ENCODE data around the gene TPD52L1. TPM values are rescaled to one million over a fixed set of nuclear protein-coding genes. Genes with fewer than 3 reads are reported as not detected.

Gene TPD52L1
- total and polyA plus RNA-seq, 5 donors from 2014 or later: 0.40 to 0.76 (median 0.53) TPM; not detected in 1

DNA sequence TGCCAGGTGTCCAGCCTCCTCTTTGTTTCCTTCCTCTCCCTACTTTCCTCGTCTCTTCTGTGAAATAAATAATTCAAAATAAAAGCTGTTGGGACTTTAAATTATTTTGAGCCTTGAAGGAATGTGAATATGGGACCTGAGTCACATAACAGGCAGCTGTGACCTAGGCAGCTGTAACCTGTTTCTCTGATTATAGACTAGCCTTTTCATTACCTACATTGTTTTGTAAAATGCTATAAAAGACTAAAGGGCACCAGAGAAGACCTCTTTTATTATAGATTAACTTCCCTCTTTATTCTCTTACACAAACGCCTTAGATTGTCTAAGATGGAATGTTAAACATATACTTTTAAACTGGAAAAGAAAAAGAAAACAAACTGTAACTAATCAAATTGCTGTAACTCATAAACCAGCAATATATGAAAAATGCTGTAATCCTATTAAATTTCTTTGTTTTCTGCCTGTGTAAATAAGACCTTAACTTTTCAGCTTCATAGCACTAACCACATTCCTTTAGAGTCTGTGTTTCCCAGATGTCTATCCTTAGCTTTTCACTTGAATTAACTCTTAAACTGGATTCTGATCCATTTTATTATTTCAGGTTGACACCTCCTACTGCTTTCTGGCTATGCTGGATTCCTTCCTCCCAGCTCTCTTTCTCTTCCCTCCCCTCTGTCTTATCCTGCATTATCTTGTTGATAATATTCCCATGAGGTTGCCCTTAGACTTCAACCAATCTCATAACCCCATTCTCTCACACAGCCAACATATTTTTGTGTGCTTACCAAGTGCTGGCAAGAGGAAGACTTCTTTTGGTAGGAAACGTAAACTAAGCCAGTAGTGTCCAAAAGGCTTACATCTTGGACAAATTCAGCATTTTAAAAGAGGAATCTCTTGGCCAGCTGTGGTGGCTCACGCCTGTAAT lies 69.2 kb downstream of the TPD52L1 start:
- Mint-ChIP-seq H3K4me3 (no peak overlapping the region), H3K27ac (no peak overlapping the region), H3K36me3 (no peaks in the 10 kb centered on the region), H3K9me3 (peaks cover 0 to 3% (median 0%) of the 10 kb centered on the region in 7 donors), H3K4me1 (no peaks in the 10 kb centered on the region), H3K27me3 (no peaks in the 10 kb centered on the region)
- ATAC-seq (ENCODE audit: low read depth in 2 of 2): no peak
- Histone ChIP-seq H3K27ac (ENCODE audit: insufficient read depth, low read length, poor library complexity, severe bottlenecking) (no peak overlapping the region), H3K36me3 (ENCODE audit: control insufficient read depth, insufficient read depth, low read length) (no peaks in the 10 kb centered on the region), H3K9me3 (ENCODE audit: control insufficient read depth in 2 of 2, low read length in 2 of 2) (no peaks in the 10 kb centered on the region), H3K27me3 (ENCODE audit: control insufficient read depth, insufficient read depth, low read length) (no peaks in the 10 kb centered on the region), H3K4me3 (ENCODE audit: low read depth, low read length) (no peak overlapping the region), H3K4me1 (ENCODE audit: control insufficient read depth, insufficient read depth, low read length, poor library complexity, severe bottlenecking) (no peaks in the 10 kb centered on the region)
- DNase-seq: no peak

DNA sequence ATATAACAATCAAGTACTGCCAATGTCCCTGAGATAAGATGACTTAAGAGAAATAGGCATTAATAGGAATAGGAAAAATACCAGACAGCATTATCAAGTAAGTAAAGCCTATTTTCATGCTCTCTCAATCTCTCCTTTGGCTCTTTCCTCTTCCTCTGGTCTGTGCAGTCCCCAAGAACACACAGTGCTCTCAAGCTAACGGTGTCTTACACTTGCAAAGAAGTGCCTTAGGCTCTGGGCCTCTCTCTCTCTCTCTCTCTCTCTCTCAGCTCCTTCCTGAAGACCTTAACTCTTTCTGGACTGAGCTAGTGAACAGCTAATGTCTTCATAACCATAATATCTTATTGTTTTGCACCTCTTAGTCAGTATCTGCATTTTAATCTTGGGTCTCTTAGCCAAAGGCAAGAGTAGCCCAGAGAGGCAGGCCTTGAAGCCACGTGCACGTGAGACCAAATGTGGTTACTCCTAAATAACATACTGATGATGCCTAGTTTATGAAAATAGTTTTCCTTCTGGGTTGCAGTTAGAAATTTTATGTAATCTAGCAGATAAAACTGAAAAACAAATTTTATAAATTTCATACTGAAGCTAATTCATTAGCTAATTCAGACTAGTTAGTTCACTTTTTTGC lies 70.8 kb downstream of the TPD52L1 start:
- Mint-ChIP-seq H3K9me3 (peaks cover 0 to 3% (median 0%) of the 10 kb centered on the region in 7 donors), H3K27me3 (no peaks in the 10 kb centered on the region)
- H3K4me3 ChIP-seq (ENCODE audit: low read depth, low read length): no peak overlapping the region

DNA sequence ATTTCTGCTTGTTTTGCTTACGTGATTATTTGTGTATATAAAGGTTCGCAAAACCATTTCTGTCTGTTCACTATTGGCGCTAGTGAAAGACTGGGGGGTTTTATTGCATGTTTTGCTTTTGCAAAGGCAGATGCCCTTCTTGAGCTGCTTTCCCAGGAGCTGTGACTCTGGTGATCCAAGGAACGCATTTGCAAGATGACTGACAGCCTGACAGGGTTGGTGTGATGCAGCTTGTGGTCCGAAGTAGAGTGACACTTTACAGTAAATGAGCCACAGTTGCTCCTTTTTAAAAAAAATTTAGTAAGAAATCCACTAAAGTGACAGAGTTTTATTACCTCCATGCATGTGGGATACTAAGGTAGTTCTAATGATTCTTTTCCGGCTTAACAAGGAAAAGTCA lies 73.7 kb downstream of the TPD52L1 start:
- Mint-ChIP-seq H3K27me3 (peaks cover 5% of the 10 kb centered on the region), H3K27ac (no peak overlapping the region), H3K4me1 (no peaks in the 10 kb centered on the region), H3K9me3 (peaks cover 0 to 3% (median 0%) of the 10 kb centered on the region in 7 donors), H3K36me3 (no peaks in the 10 kb centered on the region), H3K4me3 (no peak overlapping the region)
- DNase-seq (no peak), ATAC-seq (ENCODE audit: low read depth in 2 of 2) (no peak)
- Histone ChIP-seq H3K27ac (ENCODE audit: insufficient read depth, low read length, poor library complexity, severe bottlenecking) (no peak overlapping the region), H3K4me1 (ENCODE audit: control insufficient read depth, insufficient read depth, low read length, poor library complexity, severe bottlenecking) (no peaks in the 10 kb centered on the region), H3K9me3 (ENCODE audit: control insufficient read depth in 2 of 2, low read length in 2 of 2) (no peaks in the 10 kb centered on the region), H3K4me3 (ENCODE audit: low read depth, low read length) (no peak overlapping the region), H3K27me3 (ENCODE audit: control insufficient read depth, insufficient read depth, low read length) (no peaks in the 10 kb centered on the region), H3K36me3 (ENCODE audit: control insufficient read depth, insufficient read depth, low read length) (no peaks in the 10 kb centered on the region)

More for the DNA sequence above, 70.8 kb downstream of the TPD52L1 start:
- Histone ChIP-seq H3K27me3 (ENCODE audit: control insufficient read depth, insufficient read depth, low read length) (no peaks in the 10 kb centered on the region), H3K27ac (ENCODE audit: insufficient read depth, low read length, poor library complexity, severe bottlenecking) (no peak overlapping the region), H3K36me3 (ENCODE audit: control insufficient read depth, insufficient read depth, low read length) (no peaks in the 10 kb centered on the region), H3K9me3 (ENCODE audit: control insufficient read depth in 2 of 2, low read length in 2 of 2) (no peaks in the 10 kb centered on the region), H3K4me1 (ENCODE audit: control insufficient read depth, insufficient read depth, low read length, poor library complexity, severe bottlenecking) (no peaks in the 10 kb centered on the region)
- no peaks in the 10 kb centered on the region for H3K4me1 Mint-ChIP-seq
- H3K27ac Mint-ChIP-seq: no peak overlapping the region
- no peak overlapping the region for H3K4me3 Mint-ChIP-seq
- no peak for ATAC-seq (ENCODE audit: low read depth in 2 of 2)
- H3K36me3 Mint-ChIP-seq: no peaks in the 10 kb centered on the region
- DNase-seq: no peak

GRCh38 chr6:125228981-125229479 lies 75.5 kb downstream of the TPD52L1 start:
- H3K36me3 Mint-ChIP-seq: no peaks in the 10 kb centered on the region
- no peaks in the 10 kb centered on the region for H3K4me1 ChIP-seq (ENCODE audit: control insufficient read depth, insufficient read depth, low read length, poor library complexity, severe bottlenecking)
- H3K4me3 Mint-ChIP-seq: no peak overlapping the region
- no peaks in the 10 kb centered on the region for H3K27me3 ChIP-seq (ENCODE audit: control insufficient read depth, insufficient read depth, low read length)
- H3K27me3 Mint-ChIP-seq: peaks cover 11% of the 10 kb centered on the region
- H3K9me3 ChIP-seq (ENCODE audit: control insufficient read depth in 2 of 2, low read length in 2 of 2): no peaks in the 10 kb centered on the region
- no peak overlapping the region for H3K27ac Mint-ChIP-seq
- no peaks in the 10 kb centered on the region for H3K4me1 Mint-ChIP-seq
- H3K36me3 ChIP-seq (ENCODE audit: control insufficient read depth, insufficient read depth, low read length): no peaks in the 10 kb centered on the region
- no peak overlapping the region for H3K4me3 ChIP-seq (ENCODE audit: low read depth, low read length)
- no peak overlapping the region for H3K27ac ChIP-seq (ENCODE audit: insufficient read depth, low read length, poor library complexity, severe bottlenecking)
- ATAC-seq (ENCODE audit: low read depth in 2 of 2): no peak
- no peak for DNase-seq
- no peaks in the 10 kb centered on the region for H3K9me3 Mint-ChIP-seq

GRCh38 chr6:125230674-125231073 lies 77.1 kb downstream of the TPD52L1 start:
- ATAC-seq (ENCODE audit: low read depth in 2 of 2) (no peak), DNase-seq (no peak)
- no peaks in the 10 kb centered on the region for H3K9me3 ChIP-seq (ENCODE audit: control insufficient read depth in 2 of 2, low read length in 2 of 2)
- H3K27ac Mint-ChIP-seq: no peak overlapping the region
- peaks cover 11% of the 10 kb centered on the region for H3K27me3 Mint-ChIP-seq
- no peak overlapping the region for H3K4me3 ChIP-seq (ENCODE audit: low read depth, low read length)
- H3K36me3 Mint-ChIP-seq: no peaks in the 10 kb centered on the region
- H3K9me3 Mint-ChIP-seq: no peaks in the 10 kb centered on the region
- no peaks in the 10 kb centered on the region for H3K27me3 ChIP-seq (ENCODE audit: control insufficient read depth, insufficient read depth, low read length)
- no peak overlapping the region for H3K4me3 Mint-ChIP-seq
- no peaks in the 10 kb centered on the region for H3K36me3 ChIP-seq (ENCODE audit: control insufficient read depth, insufficient read depth, low read length)
- no peaks in the 10 kb centered on the region for H3K4me1 ChIP-seq (ENCODE audit: control insufficient read depth, insufficient read depth, low read length, poor library complexity, severe bottlenecking)
- H3K27ac ChIP-seq (ENCODE audit: insufficient read depth, low read length, poor library complexity, severe bottlenecking): no peak overlapping the region
- H3K4me1 Mint-ChIP-seq: no peaks in the 10 kb centered on the region

- Mint-ChIP-seq H3K4me1 (no peaks in the 10 kb centered on the region), H3K4me3 (no peak overlapping the region), H3K9me3 (no peaks in the 10 kb centered on the region), H3K27me3 (peaks cover 11% of the 10 kb centered on the region), H3K36me3 (no peaks in the 10 kb centered on the region), H3K27ac (no peak overlapping the region)
- H3K9me3 ChIP-seq (ENCODE audit: control insufficient read depth in 2 of 2, low read length in 2 of 2): no peaks in the 10 kb centered on the region
- ATAC-seq (ENCODE audit: low read depth in 2 of 2): no peak
- DNase-seq: no peak
- no peaks in the 10 kb centered on the region for H3K36me3 ChIP-seq (ENCODE audit: control insufficient read depth, insufficient read depth, low read length)
- H3K4me3 ChIP-seq (ENCODE audit: low read depth, low read length): no peak overlapping the region
- no peak overlapping the region for H3K27ac ChIP-seq (ENCODE audit: insufficient read depth, low read length, poor library complexity, severe bottlenecking)
- H3K4me1 ChIP-seq (ENCODE audit: control insufficient read depth, insufficient read depth, low read length, poor library complexity, severe bottlenecking): no peaks in the 10 kb centered on the region
- H3K27me3 ChIP-seq (ENCODE audit: control insufficient read depth, insufficient read depth, low read length): no peaks in the 10 kb centered on the region
Observed at GRCh38 chr6:125231133-125231532, 77.6 kb downstream of the TPD52L1 start.

DNA sequence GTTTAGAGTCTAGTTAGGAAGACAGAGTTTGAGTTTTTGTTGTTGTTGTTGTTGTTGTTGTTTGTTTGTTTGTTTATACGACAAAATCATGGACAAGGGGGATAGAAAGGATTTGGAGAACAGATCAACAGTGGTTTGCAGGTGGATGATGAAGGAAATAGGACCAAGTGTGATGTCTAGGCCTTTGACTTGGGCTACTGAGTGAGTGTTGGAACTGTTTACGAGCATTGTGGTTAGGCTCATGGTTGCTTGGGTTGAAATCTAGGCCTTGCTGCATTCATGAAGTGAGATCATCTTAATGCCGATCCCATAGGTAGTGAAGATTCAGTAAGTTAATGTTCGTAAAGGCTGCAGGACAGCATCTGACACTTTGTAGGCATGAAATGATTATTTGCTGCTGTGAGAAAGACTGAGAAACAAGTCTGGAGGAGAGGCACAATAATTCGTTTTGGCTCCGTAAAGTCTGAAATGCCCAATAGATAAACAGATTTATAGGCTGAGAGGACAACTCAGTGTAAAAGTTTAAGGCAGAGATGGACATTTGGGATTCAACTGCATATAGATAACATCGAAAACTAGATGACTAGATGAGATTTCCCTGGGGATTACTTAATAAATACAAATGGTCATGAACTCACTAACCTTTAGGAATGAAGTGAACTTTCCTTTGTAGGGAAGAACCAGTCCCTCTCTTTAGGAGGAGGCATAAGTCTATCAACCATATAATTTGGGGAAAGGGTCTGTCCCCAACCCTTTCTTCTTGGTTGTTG lies 78.2 kb downstream of the TPD52L1 start:
- DNase-seq (no peak), ATAC-seq (ENCODE audit: low read depth in 2 of 2) (no peak)
- Mint-ChIP-seq H3K27ac (no peak overlapping the region), H3K9me3 (no peaks in the 10 kb centered on the region), H3K36me3 (no peaks in the 10 kb centered on the region), H3K4me1 (no peaks in the 10 kb centered on the region), H3K4me3 (no peak overlapping the region), H3K27me3 (peaks cover 11% of the 10 kb centered on the region)
- no peak overlapping the region for H3K4me3 ChIP-seq (ENCODE audit: low read depth, low read length)
- H3K36me3 ChIP-seq (ENCODE audit: control insufficient read depth, insufficient read depth, low read length): no peaks in the 10 kb centered on the region
- H3K4me1 ChIP-seq (ENCODE audit: control insufficient read depth, insufficient read depth, low read length, poor library complexity, severe bottlenecking): no peaks in the 10 kb centered on the region
- no peaks in the 10 kb centered on the region for H3K9me3 ChIP-seq (ENCODE audit: control insufficient read depth in 2 of 2, low read length in 2 of 2)
- no peak overlapping the region for H3K27ac ChIP-seq (ENCODE audit: insufficient read depth, low read length, poor library complexity, severe bottlenecking)
- no peaks in the 10 kb centered on the region for H3K27me3 ChIP-seq (ENCODE audit: control insufficient read depth, insufficient read depth, low read length)
